Naive thymus-derived CD8-positive, alpha-beta T cell (primary cell): ENCODE results near the gene IPO13. TPM values are rescaled to one million over a fixed set of nuclear protein-coding genes. Genes with fewer than 3 reads are reported as not detected.

Source experiments
- ATAC-seq, 2 donors: fragments of 150-1000 bp; cut with Tn5 transposase in 1 of 2; sonication (Bioruptor Pico), chemical (Tn5 transposase) in 1 of 2; 1 replicate in 1 of 2; 2 replicates in 1 of 2; pipeline ENCODE4 v1.10.0; 2021; ENCODE audit warnings: mild to moderate bottlenecking in 2 of 2, moderate library complexity in 2 of 2
- POLR2A ChIA-PET: fragments of 350-600 bp; sonication (Branson Sonifier 250); formaldehyde crosslinking; loops from one replicate; lab custom pipeline; 2021; ENCODE audit warnings: antibody characterized with exemption; lab: Charles Lee
- DNase-seq, 10 donors: peaks; one replicate each; pipeline versions ENCODE4 v3.0.0 to v3.0.0-alpha.2; 2020 to 2022
- H3K27ac Mint-ChIP-seq, 10 donors: one replicate each; pipeline ENCODE4 v1.8.0; 2020 to 2022; ENCODE audit warnings: mild to moderate bottlenecking in 10 of 10, mixed read lengths in 10 of 10, moderate library complexity in 4 of 10, inconsistent platforms in 1 of 10
- H3K27me3 Mint-ChIP-seq, 5 donors: one replicate each; pipeline ENCODE4 v1.8.0; 2021 to 2022; ENCODE audit warnings: mixed read lengths in 5 of 5
- H3K36me3 Mint-ChIP-seq, 3 donors: one replicate each; pipeline ENCODE4 v1.8.0; 2020 to 2022; ENCODE audit warnings: mixed read lengths in 3 of 3, mild to moderate bottlenecking in 2 of 3, inconsistent platforms in 1 of 3
- H3K4me1 Mint-ChIP-seq, 4 donors: one replicate each; pipeline ENCODE4 v1.8.0; 2021 to 2022; ENCODE audit warnings: mixed read lengths in 4 of 4
- H3K4me3 Mint-ChIP-seq, 10 donors: one replicate each; pipeline ENCODE4 v1.8.0; 2020 to 2022; ENCODE audit warnings: mild to moderate bottlenecking in 10 of 10, mixed read lengths in 10 of 10, moderate library complexity in 6 of 10, inconsistent platforms in 1 of 10
- H3K9me3 Mint-ChIP-seq, 9 donors: one replicate each; pipeline ENCODE4 v1.8.0; 2020 to 2022; ENCODE audit warnings: mixed read lengths in 9 of 9, mild to moderate bottlenecking in 3 of 9, inconsistent platforms in 1 of 9, moderate library complexity in 1 of 9
- polyA plus RNA-seq, 3 donors: library from polyadenylated mRNA; unstranded; fragments of 300-500 nt; fragmentation: Illumina TruSeq; gene quantifications; one replicate each; pipeline ENCODE4 v1.2.3, GENCODE V29; 2021
- total RNA-seq, 8 experiments: library from RNA in 2 of 8; stranded (reverse) in 2 of 8; gene quantifications; one replicate each; pipeline ENCODE4 v1.2.3 and lab custom pipeline; 2021 to 2026

The IPO13 gene
- total and polyA plus RNA-seq, 5 experiments from 2014 or later = 13.8 to 24.1 (median 14.5) TPM

DNA sequence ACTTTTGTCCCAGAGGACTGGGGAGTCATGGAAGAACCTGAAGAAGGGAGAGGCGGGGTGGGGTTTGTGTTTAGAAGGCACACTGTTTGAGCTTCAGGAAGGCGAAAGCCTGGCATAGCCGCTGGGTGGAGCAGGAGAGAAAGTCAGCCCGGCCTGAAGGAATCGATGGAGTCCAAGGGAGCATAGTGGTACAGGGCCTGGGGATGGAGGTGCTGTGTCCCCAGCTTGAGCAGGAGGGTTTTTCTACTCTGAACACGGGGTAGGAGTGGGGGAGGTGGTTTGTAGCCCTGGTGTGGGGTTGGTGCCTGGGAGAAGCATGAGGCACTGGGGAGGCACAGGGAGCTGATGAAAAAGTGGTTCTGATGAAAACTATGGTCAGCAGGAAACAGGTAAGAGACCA, 40.0 kb downstream of the IPO13 start:
- POLR2A ChIA-PET = interaction anchor here (2.2 kb wide), 1 partner anchor 11 kb away, joined by 8 read pairs; the partner anchor contains the start of gene ATP6V0B
- no peaks in the 10 kb centered on the region for H3K9me3 Mint-ChIP-seq
- DNase-seq = no peak
- ATAC-seq = no peak
- H3K36me3 Mint-ChIP-seq = no peaks in the 10 kb centered on the region
- H3K4me3 Mint-ChIP-seq = peak overlapping the region in 1 of 10 donors; percentile 34
- H3K27me3 Mint-ChIP-seq = peaks cover 0 to 3% (median 0%) of the 10 kb centered on the region in 5 donors
- no peak overlapping the region for H3K27ac Mint-ChIP-seq
- H3K4me1 Mint-ChIP-seq = peaks cover 6 to 9% (median 7%) of the 10 kb centered on the region in 4 donors

DNA sequence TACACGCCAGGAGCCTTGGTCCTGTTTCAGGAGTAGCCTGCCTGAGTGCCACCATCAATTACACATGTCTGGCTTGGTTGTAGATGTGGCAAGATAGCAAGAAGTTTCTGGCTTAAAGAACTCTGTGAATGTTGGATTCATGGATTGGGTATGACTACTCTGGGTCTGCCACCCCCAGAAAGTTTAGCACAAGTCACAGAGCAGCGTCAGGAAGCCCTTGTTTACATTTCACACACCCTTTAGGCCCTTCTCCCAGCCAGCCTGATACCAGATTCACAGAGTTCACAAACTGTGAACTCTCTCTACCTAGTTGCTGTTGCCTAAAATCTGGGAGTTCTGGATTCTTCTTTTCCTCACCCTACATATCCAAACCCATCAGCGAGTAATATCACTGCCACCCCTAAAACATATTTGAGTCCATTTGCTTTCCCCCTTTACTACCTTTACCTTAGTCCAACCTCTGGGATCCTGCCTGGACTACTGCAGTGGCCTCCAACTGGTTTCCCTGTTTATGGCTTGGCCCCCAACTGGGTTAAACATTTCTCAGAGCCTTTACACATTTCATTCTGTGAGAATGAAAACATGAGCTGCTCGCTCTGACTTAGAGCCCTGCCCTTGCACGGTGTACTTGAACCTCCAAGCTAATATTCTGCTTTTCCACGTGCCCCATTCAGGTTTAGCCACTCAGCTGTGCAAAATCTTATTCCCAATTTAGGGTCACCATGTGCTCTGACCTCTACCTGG, 40.6 kb downstream of the IPO13 start:
- ATAC-seq (no peak), DNase-seq (no peak)
- POLR2A ChIA-PET = interaction anchor here (2.2 kb wide), 1 partner anchor 12 kb away, joined by 8 read pairs; the partner anchor contains the start of gene ATP6V0B
- Mint-ChIP-seq H3K4me3 (no peak overlapping the region), H3K27ac (no peak overlapping the region), H3K36me3 (no peaks in the 10 kb centered on the region), H3K27me3 (no peaks in the 10 kb centered on the region), H3K4me1 (peaks cover 10 to 15% (median 12%) of the 10 kb centered on the region in 4 donors), H3K9me3 (no peaks in the 10 kb centered on the region)

DNA sequence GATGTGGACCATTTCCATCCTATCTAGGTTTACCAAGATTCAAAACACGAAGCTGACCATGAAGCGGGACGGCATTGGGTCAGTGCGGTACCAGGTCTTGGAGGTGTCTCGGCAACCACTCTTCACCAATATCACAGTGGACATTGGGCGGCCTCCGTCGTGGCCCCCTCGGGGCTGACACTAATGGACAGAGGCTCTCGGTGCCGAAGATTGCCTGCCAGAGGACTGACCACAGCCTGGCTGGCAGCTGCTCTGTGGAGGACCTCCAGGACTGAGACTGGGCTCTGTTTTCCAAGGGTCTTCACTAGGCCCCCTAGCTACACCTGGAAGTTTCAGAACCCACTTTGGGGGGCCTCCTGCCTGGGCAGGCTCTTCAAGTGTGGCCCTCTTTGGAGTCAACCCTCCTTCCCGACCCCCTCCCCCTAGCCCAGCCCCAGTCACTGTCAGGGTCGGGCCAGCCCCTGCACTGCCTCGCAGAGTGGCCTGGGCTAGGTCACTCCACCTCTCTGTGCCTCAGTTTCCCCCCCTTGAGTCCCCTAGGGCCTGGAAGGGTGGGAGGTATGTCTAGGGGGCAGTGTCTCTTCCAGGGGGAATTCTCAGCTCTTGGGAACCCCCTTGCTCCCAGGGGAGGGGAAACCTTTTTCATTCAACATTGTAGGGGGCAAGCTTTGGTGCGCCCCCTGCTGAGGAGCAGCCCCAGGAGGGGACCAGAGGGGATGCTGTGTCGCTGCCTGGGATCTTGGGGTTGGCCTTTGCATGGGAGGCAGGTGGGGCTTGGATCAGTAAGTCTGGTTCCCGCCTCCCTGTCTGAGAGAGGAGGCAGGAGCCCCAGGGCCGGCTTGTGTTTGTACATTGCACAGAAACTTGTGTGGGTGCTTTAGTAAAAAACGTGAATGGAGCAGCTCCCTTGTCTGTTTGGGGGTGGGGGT, 43.8 kb downstream of the IPO13 start:
- Mint-ChIP-seq H3K4me1 (peaks cover 15 to 20% (median 18%) of the 10 kb centered on the region in 4 donors), H3K27ac (peak overlapping the region in 6 of 10 donors; percentile 24 to 90 (median 86)), H3K4me3 (peak overlapping the region; percentile 87 to 96 (median 94)), H3K9me3 (no peaks in the 10 kb centered on the region), H3K27me3 (no peaks in the 10 kb centered on the region), H3K36me3 (no peaks in the 10 kb centered on the region)
- ATAC-seq = peak in 1 of 2 donors; percentile 3
- POLR2A ChIA-PET = interaction anchor here (1.0 to 2.4 kb wide), 2 partner anchors 16 to 45 kb away, joined by 3 to 12 read pairs; partner anchors contain the start of gene ATP6V0B
- no peak for DNase-seq

DNA sequence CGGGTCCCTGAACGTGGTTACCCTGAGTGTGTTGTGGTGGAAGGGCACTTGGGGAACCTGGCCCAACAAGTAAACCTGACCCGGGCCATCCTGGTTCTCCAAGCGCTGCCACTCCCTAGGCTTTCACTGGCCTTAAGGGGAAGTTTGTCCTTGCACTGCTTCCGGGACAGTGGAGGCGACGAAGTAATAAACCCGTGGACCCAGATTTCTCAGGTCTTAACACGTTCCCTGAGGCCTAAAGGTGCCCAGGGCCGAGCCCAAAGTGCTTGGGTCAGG, 44.4 kb downstream of the IPO13 start:
- Mint-ChIP-seq H3K9me3 (no peaks in the 10 kb centered on the region), H3K27ac (peak overlapping the region in 7 of 10 donors; percentile 24 to 90 (median 84)), H3K4me1 (peaks cover 15 to 20% (median 18%) of the 10 kb centered on the region in 4 donors), H3K4me3 (peak overlapping the region; percentile 87 to 96 (median 94)), H3K36me3 (no peaks in the 10 kb centered on the region), H3K27me3 (no peaks in the 10 kb centered on the region)
- POLR2A ChIA-PET = interaction anchor here (1.0 to 2.4 kb wide), 2 partner anchors 16 to 45 kb away, joined by 3 to 12 read pairs; partner anchors contain the start of gene ATP6V0B
- ATAC-seq = no peak
- no peak for DNase-seq

DNA sequence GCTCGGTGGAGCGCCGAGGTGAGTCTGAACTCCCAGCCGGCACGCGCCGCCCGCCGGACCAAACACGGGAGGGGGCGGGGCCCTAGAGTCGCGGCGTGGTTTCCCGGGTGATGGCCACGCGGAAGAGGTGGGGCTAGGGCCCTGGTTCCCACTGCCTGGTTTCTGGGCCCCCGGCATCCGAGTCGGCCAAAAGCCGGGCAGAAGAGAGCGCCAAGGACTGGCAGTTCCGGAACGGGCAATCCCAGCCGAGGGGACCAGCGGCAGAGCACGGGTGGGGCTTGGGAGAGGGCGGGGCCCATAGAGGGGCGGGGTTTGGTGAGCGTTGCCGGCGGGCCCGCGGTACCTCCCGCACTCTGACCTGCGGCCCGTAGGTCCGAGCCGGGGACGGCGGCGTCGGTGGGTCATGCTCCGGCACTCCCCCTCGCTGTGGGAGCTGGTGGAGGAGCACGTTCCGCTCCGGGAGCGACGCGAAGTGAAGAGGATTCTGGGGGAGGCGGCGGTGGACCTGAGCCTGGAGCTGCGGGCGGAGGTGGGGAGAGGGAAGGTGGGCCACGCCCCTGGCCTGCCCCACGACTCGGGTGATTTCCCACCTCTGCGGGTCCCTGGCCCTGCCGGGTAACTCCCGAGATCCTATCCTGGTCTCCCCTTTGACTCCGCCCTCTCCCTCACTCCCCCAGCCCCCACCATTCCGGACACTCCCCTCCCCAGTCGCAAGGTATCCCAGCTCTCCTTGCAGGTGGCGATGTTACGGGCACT, 44.9 kb downstream of the IPO13 start, which contains the start of gene CCDC24:
TSS of gene CCDC24 (plus strand) at position 124 of the 756 bp plus-strand sequence. CDS start at position 404, 280 bp downstream.
- H3K9me3 Mint-ChIP-seq = no peaks in the 10 kb centered on the region
- H3K4me3 Mint-ChIP-seq = peak within 1 kb of the TSS; percentile 87 to 96 (median 94)
- H3K4me1 Mint-ChIP-seq = peaks cover 15 to 20% (median 18%) of the 10 kb centered on the region in 4 donors
- POLR2A ChIA-PET = interaction anchor here (1.3 kb wide), 1 partner anchor 15 kb away, joined by 4 read pairs; no protein-coding TSS in a partner anchor
- no peaks in the 10 kb centered on the region for H3K36me3 Mint-ChIP-seq
- ATAC-seq (peak; percentile 81 to 90), DNase-seq (peak; percentile 49 to 83 (median 64))
- H3K27me3 Mint-ChIP-seq = peaks cover 0 to 2% (median 0%) of the 10 kb centered on the region in 5 donors
- H3K27ac Mint-ChIP-seq = peak within 1 kb of the TSS; percentile 29 to 91 (median 84)

DNA sequence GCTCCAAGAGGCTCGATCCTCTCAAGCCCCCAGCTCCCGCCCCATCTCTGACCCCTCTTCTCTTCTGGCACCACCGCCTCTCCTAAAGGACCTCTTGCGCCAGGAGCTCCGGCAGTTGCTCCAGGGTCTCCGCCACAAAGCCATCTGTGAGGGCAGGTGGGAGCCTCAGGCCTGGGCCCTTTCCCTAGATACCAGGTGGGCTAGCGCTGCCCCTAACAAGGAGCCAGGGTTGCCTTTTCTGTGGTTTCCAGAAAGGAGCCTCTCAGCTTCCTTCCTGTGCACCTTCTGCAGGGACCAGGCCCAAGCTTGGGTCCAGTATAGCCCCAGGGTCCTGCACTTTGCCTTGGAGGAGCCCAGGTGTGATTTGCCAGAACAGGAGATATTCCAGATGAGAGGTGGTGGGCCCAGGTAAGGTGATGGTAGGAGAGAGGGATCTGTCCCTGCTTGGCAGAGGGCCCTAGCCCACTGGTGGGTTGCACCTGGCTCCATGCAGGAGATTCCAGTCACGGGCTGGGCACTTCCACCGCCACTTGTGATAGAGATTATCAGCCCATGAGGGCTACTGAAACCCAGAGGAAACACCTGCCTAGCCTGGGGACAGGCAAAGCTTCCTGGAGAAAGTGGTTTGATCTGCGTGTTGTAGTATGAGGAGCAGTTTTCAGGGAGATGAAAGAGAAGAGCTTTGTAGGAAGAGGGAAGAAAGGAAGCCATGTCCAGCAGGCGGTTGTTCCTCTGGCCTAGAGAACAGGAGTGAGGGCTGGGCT, 45.7 kb downstream of the IPO13 start:
- Mint-ChIP-seq H3K4me1 (peaks cover 15 to 20% (median 18%) of the 10 kb centered on the region in 4 donors), H3K4me3 (peak overlapping the region; percentile 87 to 96 (median 94)), H3K27ac (peak overlapping the region in 8 of 10 donors; percentile 28 to 91 (median 57)), H3K9me3 (no peaks in the 10 kb centered on the region), H3K36me3 (no peaks in the 10 kb centered on the region), H3K27me3 (peaks cover 0 to 2% (median 0%) of the 10 kb centered on the region in 5 donors)
- POLR2A ChIA-PET = interaction anchor here (1.3 kb wide), 1 partner anchor 16 kb away, joined by 4 read pairs; no protein-coding TSS in a partner anchor
- no peak for ATAC-seq
- no peak for DNase-seq

DNA sequence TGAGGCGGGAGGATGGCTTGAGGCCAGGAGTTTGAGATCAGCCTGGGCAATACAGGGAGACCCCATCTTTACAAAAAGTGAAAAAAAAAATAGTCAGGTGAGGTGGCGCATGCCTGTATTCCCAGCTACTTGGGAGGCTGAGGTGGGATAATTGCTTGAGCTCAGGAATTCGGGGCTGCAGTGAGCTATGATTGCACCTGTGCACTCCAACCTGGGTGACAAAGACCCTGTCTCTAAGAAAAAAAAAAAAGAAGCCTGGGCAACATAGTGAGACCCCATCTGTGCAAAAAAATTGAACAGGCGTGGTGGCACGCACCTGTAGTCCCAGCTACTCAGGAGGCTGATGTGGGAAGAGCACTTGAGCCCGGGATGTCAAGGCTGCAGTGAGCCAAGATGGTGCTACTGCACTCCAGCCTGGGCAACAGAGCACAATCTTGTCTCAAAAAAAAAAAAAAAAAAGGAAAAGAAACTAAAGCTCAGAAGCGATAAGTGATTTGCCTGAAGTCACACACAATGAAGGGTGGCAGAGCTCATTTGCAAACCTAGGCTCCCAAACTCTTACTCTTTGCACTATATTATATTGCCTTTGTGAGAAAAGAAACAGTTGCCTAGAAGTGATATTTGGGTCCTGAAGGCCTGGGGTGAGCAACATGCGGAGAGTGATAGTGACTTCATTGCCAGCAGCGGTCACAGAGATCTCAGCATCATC, 46.6 kb downstream of the IPO13 start:
- Mint-ChIP-seq H3K27me3 (peaks cover 0 to 2% (median 0%) of the 10 kb centered on the region in 5 donors), H3K27ac (no peak overlapping the region), H3K36me3 (no peaks in the 10 kb centered on the region), H3K9me3 (no peaks in the 10 kb centered on the region), H3K4me3 (peak overlapping the region in 5 of 10 donors; percentile 47 to 95 (median 87)), H3K4me1 (peaks cover 15 to 20% (median 18%) of the 10 kb centered on the region in 4 donors)
- DNase-seq (no peak), ATAC-seq (no peak)
- POLR2A ChIA-PET = no interaction called here

DNA sequence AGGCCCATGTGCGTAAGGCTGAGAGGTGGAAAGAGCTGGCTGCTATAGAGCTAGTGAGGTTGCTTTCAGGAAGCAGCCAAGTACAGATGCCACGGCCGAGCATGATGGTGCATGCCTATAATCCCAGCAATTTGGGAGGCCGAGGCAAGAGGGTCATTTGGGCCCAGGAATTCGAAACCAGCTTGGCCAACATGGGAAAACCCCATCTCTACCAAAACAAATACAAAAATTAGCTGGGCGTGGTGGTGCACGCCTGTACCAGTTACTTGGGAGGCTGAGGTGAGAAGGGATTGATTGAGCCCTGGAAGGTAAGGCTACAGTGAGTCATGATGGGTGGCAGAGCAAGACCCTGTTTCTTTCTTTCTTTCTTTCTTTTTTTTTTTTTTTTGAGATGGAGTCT, 47.3 kb downstream of the IPO13 start:
- H3K4me1 Mint-ChIP-seq = peaks cover 17 to 20% (median 18%) of the 10 kb centered on the region in 4 donors
- peaks cover 0 to 2% (median 0%) of the 10 kb centered on the region in 5 donors for H3K27me3 Mint-ChIP-seq
- no peaks in the 10 kb centered on the region for H3K36me3 Mint-ChIP-seq
- H3K27ac Mint-ChIP-seq = no peak overlapping the region
- DNase-seq (no peak), ATAC-seq (no peak)
- POLR2A ChIA-PET = no interaction called here
- H3K9me3 Mint-ChIP-seq = no peaks in the 10 kb centered on the region
- H3K4me3 Mint-ChIP-seq = no peak overlapping the region

DNA sequence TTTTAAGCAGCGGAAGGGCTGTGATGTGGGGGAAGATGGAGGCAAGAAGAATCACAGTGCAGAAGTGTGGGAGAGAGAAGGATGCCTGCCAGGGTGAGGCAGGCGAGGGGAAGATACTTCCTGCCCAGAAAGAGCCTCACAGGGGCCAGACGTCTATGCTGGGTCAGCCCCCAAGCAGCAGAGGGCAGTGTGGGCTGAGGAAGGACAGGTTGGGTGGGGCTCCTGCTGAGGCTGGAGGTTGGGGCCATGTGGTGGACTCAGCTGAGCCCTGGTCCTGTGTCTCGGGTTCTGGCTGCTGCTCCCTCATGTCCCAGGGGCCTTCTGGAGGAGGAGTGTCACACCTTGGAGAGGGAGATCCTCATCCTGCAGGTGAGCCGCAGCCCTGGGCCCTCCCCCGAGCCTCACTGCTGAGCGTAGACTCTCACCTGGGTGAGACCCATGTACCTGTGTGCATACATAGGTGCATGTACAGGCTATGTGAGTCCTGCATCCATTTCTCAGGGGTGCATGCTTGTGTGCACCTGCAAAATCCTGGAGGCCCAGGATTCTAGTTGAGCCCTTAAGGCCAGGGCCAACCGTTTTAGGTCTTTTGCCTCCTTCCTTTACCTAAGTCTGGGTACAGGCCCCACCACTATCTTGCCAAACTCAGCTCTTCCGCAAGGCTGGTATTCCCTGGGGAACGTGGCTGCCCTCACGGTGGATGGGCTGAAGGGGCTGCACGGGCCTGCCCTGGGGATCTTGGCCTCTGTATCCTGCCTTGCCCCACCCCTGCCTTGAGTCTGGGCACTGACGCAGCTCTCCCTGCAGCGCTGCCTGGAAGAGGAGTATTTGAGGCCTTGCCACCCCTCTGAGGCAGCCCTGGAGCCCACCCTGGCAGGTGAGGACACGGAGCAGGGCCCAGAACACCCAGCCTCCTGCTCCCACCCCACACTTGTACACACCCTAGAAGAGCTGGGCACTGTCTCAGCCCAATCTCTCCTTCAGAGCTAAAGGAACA, 48.3 kb downstream of the IPO13 start:
- POLR2A ChIA-PET = no interaction called here
- ATAC-seq (no peak), DNase-seq (no peak)
- Mint-ChIP-seq H3K4me3 (no peak overlapping the region), H3K4me1 (peaks cover 16 to 20% (median 18%) of the 10 kb centered on the region in 4 donors), H3K36me3 (no peaks in the 10 kb centered on the region), H3K27ac (peak overlapping the region in 2 of 10 donors; percentile 5 to 71), H3K27me3 (peaks cover 0 to 2% (median 0%) of the 10 kb centered on the region in 5 donors), H3K9me3 (no peaks in the 10 kb centered on the region)
